A549 treated with AZD9567 at 1 μM for 4 hours (cell line): ENCODE measurements around the gene ICAM3. TPM values are rescaled to one million over a fixed set of nuclear protein-coding genes. Genes with fewer than 3 reads are reported as not detected.

Experiments used
- total RNA-seq: library from RNA; stranded (reverse); fragments of 200-300 nt; extraction: Qiagen RNA extraction; gene quantifications from 5 replicates; pipeline ENCODE4 v1.2.3, GENCODE V29; 2022; ENCODE audit not compliant: insufficient read depth

ICAM3 gene
- 7.2 to 9.2 TPM (median 9.2 TPM) in 5 replicates for total RNA-seq

GRCh38 chr19:10339380-10339960 lies at the start of gene ICAM3:
Gene ICAM3, minus strand, starts transcription at chr19:10339624. Its CDS starts 10 bp downstream, at chr19:10339614.

GRCh38 chr19:10380313-10381102 lies 41.1 kb upstream of the ICAM3 start, which contains the start of gene TYK2:
Gene TYK2, minus strand, starts transcription at chr19:10380572. Its CDS starts 2,166 bp downstream, at chr19:10378406.

GRCh38 chr19:10332965-10333757 lies 6.3 kb downstream of the ICAM3 start, which contains the start of gene RAVER1:
Gene RAVER1, minus strand, starts transcription at chr19:10333529. Its CDS starts 22 bp downstream, at chr19:10333507.

GRCh38 chr19:10315335-10316214 lies 23.8 kb downstream of the ICAM3 start, which contains the start of gene FDX2:
Gene FDX2, minus strand, starts transcription at chr19:10316015. Its CDS starts 19 bp downstream, at chr19:10315996.

GRCh38 chr19:10309423-10309822 lies 30.0 kb downstream of the ICAM3 start, which contains the start of gene ZGLP1:
Gene ZGLP1, minus strand, starts transcription at chr19:10309815.

GRCh38 chr19:10289836-10290356 lies 49.5 kb downstream of the ICAM3 start, which contains the start of gene ICAM5:
Gene ICAM5, plus strand, starts transcription at chr19:10289952. Its CDS starts 92 bp downstream, at chr19:10290044.

GRCh38 chr19:10286803-10287737 lies 52.4 kb downstream of the ICAM3 start, which contains the start of gene ICAM4:
Gene ICAM4, plus strand, starts transcription at chr19:10286955. Its CDS starts 58 bp downstream, at chr19:10287013.

Other genes starting within 250 kb of the ICAM3 start
- 0.06 to 0.22 TPM (median 0.13 TPM) in 4 of 5 replicates, not detected in the other for gene ANGPTL6, start 236.9 kb downstream of the ICAM3 start, total RNA-seq
- gene PPAN, start 233.3 kb downstream of the ICAM3 start, total RNA-seq: 34.6 to 57.9 TPM (median 51.9 TPM) in 5 replicates
- gene P2RY11, start 227.9 kb downstream of the ICAM3 start, total RNA-seq: 3.1 to 11.8 TPM (median 8.1 TPM) in 5 replicates
- 160 to 183 TPM (median 169 TPM) in 5 replicates for gene EIF3G, start 219.7 kb downstream of the ICAM3 start, total RNA-seq
- 62.9 to 71.3 TPM (median 69.5 TPM) in 5 replicates for gene DNMT1, start 144.7 kb downstream of the ICAM3 start, total RNA-seq
- gene S1PR2, start 108.3 kb downstream of the ICAM3 start, total RNA-seq: 0.57 to 1.6 TPM (median 0.65 TPM) in 5 replicates
- gene MRPL4, start 87.4 kb downstream of the ICAM3 start, total RNA-seq: 51.0 to 77.2 TPM (median 72.9 TPM) in 5 replicates
- 2.5 to 5.6 TPM (median 4.7 TPM) in 5 replicates for gene ICAM1, start 68.5 kb downstream of the ICAM3 start, total RNA-seq
- 0.06 to 0.20 TPM (median 0.09 TPM) in 4 of 5 replicates, not detected in the other for gene ICAM4, start 52.7 kb downstream of the ICAM3 start, total RNA-seq
- 0.46 to 1.4 TPM (median 1.1 TPM) in 4 of 5 replicates, not detected in the other for gene ICAM5, start 49.7 kb downstream of the ICAM3 start, total RNA-seq
- gene ZGLP1, start 29.8 kb downstream of the ICAM3 start, total RNA-seq: 2.1 to 3.4 TPM (median 2.3 TPM) in 4 of 5 replicates, not detected in the other
- 19.6 to 34.8 TPM (median 31.5 TPM) in 5 replicates for gene FDX2, start 23.6 kb downstream of the ICAM3 start, total RNA-seq
- 20.7 to 30.9 TPM (median 30.4 TPM) in 5 replicates for gene RAVER1, start 6.1 kb downstream of the ICAM3 start, total RNA-seq
- gene TYK2, start 40.9 kb upstream of the ICAM3 start, total RNA-seq: 27.8 to 50.4 TPM (median 45.6 TPM) in 5 replicates
- gene CDC37, start 63.9 kb upstream of the ICAM3 start, total RNA-seq: 140 to 202 TPM (median 189 TPM) in 5 replicates
- 2.5 to 4.2 TPM (median 3.8 TPM) in 5 replicates for gene PDE4A, start 80.9 kb upstream of the ICAM3 start, total RNA-seq
- 48.2 to 57.6 TPM (median 51.6 TPM) in 5 replicates for gene KEAP1, start 163.7 kb upstream of the ICAM3 start, total RNA-seq
- 1.5 to 2.4 TPM (median 1.9 TPM) in 5 replicates for gene S1PR5, start 177.8 kb upstream of the ICAM3 start, total RNA-seq
- gene ATG4D, start 204.3 kb upstream of the ICAM3 start, total RNA-seq: 21.6 to 27.9 TPM (median 22.2 TPM) in 5 replicates
- gene KRI1, start 226.4 kb upstream of the ICAM3 start, total RNA-seq: 17.0 to 19.5 TPM (median 17.9 TPM) in 5 replicates
- gene CDKN2D, start 229.4 kb upstream of the ICAM3 start, total RNA-seq: 2.0 to 8.7 TPM (median 7.2 TPM) in 5 replicates
- 12.1 to 49.7 TPM (median 42.2 TPM) in 5 replicates for gene AP1M2, start 247.7 kb upstream of the ICAM3 start, total RNA-seq